CD4-positive, alpha-beta memory T cell (primary cell): ENCODE results near the gene SLC16A1. TPM values are rescaled to one million over a fixed set of nuclear protein-coding genes. Genes with fewer than 3 reads are reported as not detected.
A peak's percentile ranks its signal among the peaks of the same experiment; 100 is the strongest.

Experiments
- CTCF ChIA-PET: fragments of 350-600 bp; sonication (Branson Sonifier 250); formaldehyde crosslinking; loops from one replicate; lab custom pipeline; 2021; ENCODE audit warnings: inconsistent platforms; ENCODE audit not compliant: partially characterized antibody; lab: Charles Lee
- POLR2A ChIA-PET: fragments of 350-600 bp; sonication (Branson Sonifier 250); formaldehyde crosslinking; loops from one replicate; lab custom pipeline; 2021; ENCODE audit not compliant: partially characterized antibody; lab: Charles Lee
- DNase-seq, 5 donors: peaks; one replicate each; pipeline versions ENCODE4 v3.0.0 to v3.0.0-alpha.2; 2020 to 2022; ENCODE audit warnings: mixed read lengths in 1 of 5
- H3K27ac ChIP-seq: one replicate; pipeline ENCODE4 v1.7.0; 2013; ENCODE audit warnings: low read depth, low read length
- H3K27me3 ChIP-seq: 2 replicates; pipeline ENCODE4 v1.7.0; 2013; ENCODE audit warnings: mild to moderate bottlenecking, low read length, moderate library complexity; ENCODE audit not compliant: insufficient read depth
- H3K36me3 ChIP-seq: 2 replicates; pipeline ENCODE4 v1.7.0; 2013; ENCODE audit warnings: mild to moderate bottlenecking, low read length, moderate library complexity; ENCODE audit not compliant: insufficient read depth
- H3K4me1 ChIP-seq: 2 replicates; pipeline ENCODE4 v1.7.0; 2013; ENCODE audit warnings: mild to moderate bottlenecking, low read length, moderate library complexity; ENCODE audit not compliant: insufficient read depth
- H3K4me3 ChIP-seq, 2 donors: one replicate each; pipeline ENCODE4 v1.7.0; 2013; ENCODE audit warnings: low read length in 2 of 2, mild to moderate bottlenecking in 1 of 2
- H3K9me3 ChIP-seq, 2 donors: one replicate each; pipeline ENCODE4 v1.7.0; 2013; ENCODE audit warnings: low read length in 2 of 2, control low read depth in 1 of 2; ENCODE audit not compliant: control insufficient read depth in 1 of 2
- H3K27ac Mint-ChIP-seq, 7 donors: one replicate each; pipeline ENCODE4 v1.8.0; 2020 to 2021; ENCODE audit warnings: mixed read lengths in 7 of 7, mild to moderate bottlenecking in 6 of 7, inconsistent platforms in 3 of 7, moderate library complexity in 3 of 7
- H3K27me3 Mint-ChIP-seq, 2 donors: one replicate each; pipeline ENCODE4 v1.8.0; 2020 to 2021; ENCODE audit warnings: mixed read lengths in 2 of 2
- H3K36me3 Mint-ChIP-seq, 2 donors: one replicate each; pipeline ENCODE4 v1.8.0; 2020 to 2021; ENCODE audit warnings: mixed read lengths in 2 of 2, inconsistent platforms in 1 of 2, mild to moderate bottlenecking in 1 of 2
- H3K4me1 Mint-ChIP-seq, 4 donors: one replicate each; pipeline ENCODE4 v1.8.0; 2020 to 2021; ENCODE audit warnings: mixed read lengths in 4 of 4, mild to moderate bottlenecking in 1 of 4
- H3K4me3 Mint-ChIP-seq, 8 donors: one replicate each; pipeline ENCODE4 v1.8.0; 2020 to 2021; ENCODE audit warnings: mixed read lengths in 8 of 8, mild to moderate bottlenecking in 7 of 8, moderate library complexity in 6 of 8, inconsistent platforms in 3 of 8
- H3K9me3 Mint-ChIP-seq, 8 donors: one replicate each; pipeline ENCODE4 v1.8.0; 2020 to 2021; ENCODE audit warnings: mixed read lengths in 8 of 8, mild to moderate bottlenecking in 5 of 8, inconsistent platforms in 3 of 8, moderate library complexity in 1 of 8
- intact Hi-C: fragments of 100-400 bp; cut with micrococcal nuclease; formaldehyde crosslinking; loops from one replicate; pipeline ENCODE4 v1.15.1; 2023
- polyA plus RNA-seq, 2 donors: library from polyadenylated mRNA; unstranded; fragments of 300-500 nt; fragmentation: Illumina TruSeq; gene quantifications; one replicate each; pipeline ENCODE4 v1.2.3, GENCODE V29; 2021
- total RNA-seq, 2 experiments: library from RNA; stranded (reverse); gene quantifications; one replicate each; pipeline ENCODE4 v1.2.3, GENCODE V29; 2021

Gene SLC16A1
- total and polyA plus RNA-seq, 4 experiments from 2014 or later, result 9.7 to 14.8 (median 11.3) TPM

DNA sequence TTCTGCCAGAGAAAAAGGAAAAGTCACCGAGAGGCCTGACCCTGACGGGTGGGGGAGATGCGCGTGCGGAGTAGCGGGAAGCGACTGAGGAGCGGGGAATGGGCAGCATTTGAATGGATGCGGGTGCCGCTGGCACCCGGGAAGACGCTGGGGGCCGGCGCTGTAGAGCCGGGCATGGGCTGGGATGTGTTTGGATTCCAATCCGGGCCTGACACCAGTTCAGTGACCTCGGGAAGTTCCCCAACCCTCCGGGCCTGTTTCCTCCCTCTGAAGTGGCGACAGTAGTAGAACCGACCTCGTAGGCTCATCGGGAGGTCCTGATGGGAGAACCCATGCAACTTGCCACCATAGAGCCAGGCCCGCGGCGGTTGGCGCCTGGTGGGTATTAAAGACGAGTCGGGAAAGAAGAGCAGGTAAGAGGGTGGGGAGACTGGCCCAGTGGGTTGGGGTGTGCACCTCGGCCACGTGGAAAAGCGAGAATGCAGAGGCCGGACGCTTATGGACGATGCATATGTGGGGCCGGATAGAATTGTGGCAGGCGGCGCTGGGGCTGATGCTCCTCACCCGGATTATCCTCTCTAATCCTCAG lies 642 bp upstream of the SLC16A1 start:
- CTCF ChIA-PET, result interaction anchor here (1.0 to 3.1 kb wide), 5 partner anchors 9 to 241 kb away, joined by 3 to 22 read pairs (median 3); partner anchors contain the start of genes LRIG2 and PPM1J

DNA sequence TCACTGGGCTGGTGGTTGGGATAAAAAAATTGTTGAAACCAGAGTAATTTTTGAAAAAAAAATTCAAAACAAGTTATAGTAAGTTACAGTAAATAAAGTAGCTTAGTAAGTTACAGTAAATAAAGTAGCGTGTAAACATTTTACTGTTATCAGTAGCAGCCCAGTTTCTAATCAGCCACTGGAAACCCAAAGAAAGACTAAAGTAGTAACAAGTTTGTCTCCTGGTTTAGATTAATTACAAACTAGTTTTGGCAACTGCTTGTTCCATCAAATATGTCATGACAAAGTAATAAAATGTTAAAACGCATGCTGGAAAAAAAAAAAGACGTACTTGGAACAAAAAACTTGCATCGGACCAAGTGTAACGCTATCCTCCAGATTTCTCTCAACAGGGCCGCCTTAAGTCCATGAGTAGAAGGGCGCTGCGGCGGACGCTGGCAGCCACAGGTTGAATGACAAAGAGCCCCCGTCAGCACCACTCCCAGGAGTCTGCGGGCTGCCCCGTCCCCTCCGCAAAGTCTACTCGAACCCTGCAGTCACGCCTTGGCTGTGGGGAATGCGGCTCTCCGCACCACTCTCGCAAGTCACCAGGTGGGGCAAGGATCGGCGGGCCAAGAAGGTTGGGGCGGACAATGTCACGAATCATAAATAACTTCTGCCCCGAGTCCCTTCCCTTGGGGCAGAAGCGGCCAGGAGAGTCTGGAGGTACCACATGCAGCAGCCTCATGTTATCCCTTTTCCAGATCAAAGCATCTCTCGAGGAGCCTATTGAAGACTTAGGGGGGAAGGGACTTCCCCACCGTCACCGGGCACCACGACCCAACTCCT lies 837 bp downstream of the SLC16A1 start:
- H3K27me3 Mint-ChIP-seq, result no peaks in the 10 kb centered on the region
- H3K27ac ChIP-seq, result peak overlapping the region; percentile 80
- peak overlapping the region; percentile 76 to 99 (median 97) for H3K4me3 Mint-ChIP-seq
- peaks cover 33 to 69% (median 48%) of the 10 kb centered on the region in 4 donors for H3K4me1 Mint-ChIP-seq
- H3K9me3 Mint-ChIP-seq, result no peaks in the 10 kb centered on the region
- intact Hi-C loops, result loop anchor here (1.0 to 10.0 kb wide), 5 partner anchors 74 to 1557 kb away; partner anchors contain the start of genes CAPZA1, MAGI3, RSBN1 and ST7L
- H3K4me3 ChIP-seq, result peak overlapping the region; percentile 45 to 96
- peak; percentile 32 to 64 (median 43) for DNase-seq
- POLR2A ChIA-PET, result interaction anchor here (0.8 to 1.3 kb wide), 4 partner anchors 66 to 1556 kb away, joined by 3 to 10 read pairs (median 6); partner anchors contain the start of genes LRIG2, RSBN1 and TRIM33
- peaks cover 32% of the 10 kb centered on the region for H3K4me1 ChIP-seq
- CTCF ChIA-PET, result interaction anchor here (1.0 to 3.1 kb wide), 6 partner anchors 8 to 239 kb away, joined by 3 to 22 read pairs (median 9); partner anchors contain the start of genes LRIG2 and PPM1J
- H3K27ac Mint-ChIP-seq, result peak overlapping the region; percentile 68 to 98 (median 95)
- no peaks in the 10 kb centered on the region for H3K27me3 ChIP-seq
- peaks cover 4 to 12% of the 10 kb centered on the region in 2 donors for H3K36me3 Mint-ChIP-seq
- no peaks in the 10 kb centered on the region for H3K36me3 ChIP-seq
- H3K9me3 ChIP-seq, result no peaks in the 10 kb centered on the region

More for the DNA sequence above, 642 bp upstream of the SLC16A1 start:
- H3K9me3 Mint-ChIP-seq, result no peaks in the 10 kb centered on the region
- Histone ChIP-seq H3K4me3 (peak overlapping the region; percentile 59 to 96), H3K27me3 (no peaks in the 10 kb centered on the region), H3K36me3 (no peaks in the 10 kb centered on the region), H3K4me1 (peaks cover 34% of the 10 kb centered on the region), H3K27ac (peak overlapping the region; percentile 80), H3K9me3 (no peaks in the 10 kb centered on the region)
- peak in 2 of 5 donors; percentile 50 to 73 for DNase-seq
- POLR2A ChIA-PET, result interaction anchor here (0.7 to 2.7 kb wide), 9 partner anchors 10 to 1385 kb away, joined by 3 to 19 read pairs (median 6); partner anchors contain the start of genes HIPK1, LRIG2, PHTF1 and PPM1J
- intact Hi-C loops, result loop anchor here (1.0 to 10.0 kb wide), 6 partner anchors 116 to 1556 kb away; partner anchors contain the start of genes CAPZA1, LRIG2, MAGI3 and PPM1J
- no peaks in the 10 kb centered on the region for H3K27me3 Mint-ChIP-seq
- peaks cover 13 to 19% of the 10 kb centered on the region in 2 donors for H3K36me3 Mint-ChIP-seq
- peak overlapping the region; percentile 76 to 99 (median 97) for H3K4me3 Mint-ChIP-seq
- peaks cover 41 to 76% (median 54%) of the 10 kb centered on the region in 4 donors for H3K4me1 Mint-ChIP-seq
- H3K27ac Mint-ChIP-seq, result peak overlapping the region; percentile 68 to 98 (median 92)

GRCh38 chr1:112954017-112954650 lies 1.9 kb downstream of the SLC16A1 start:
- H3K27me3 ChIP-seq, result no peaks in the 10 kb centered on the region
- peak overlapping the region; percentile 76 to 99 (median 97) for H3K4me3 Mint-ChIP-seq
- peak overlapping the region in 3 of 7 donors; percentile 10 to 90 (median 68) for H3K27ac Mint-ChIP-seq
- peaks cover 25% of the 10 kb centered on the region for H3K4me1 ChIP-seq
- no peaks in the 10 kb centered on the region for H3K9me3 ChIP-seq
- ChIA-PET CTCF (interaction anchor here (2.5 to 2.9 kb wide), 2 partner anchors 119 to 238 kb away, joined by 9 to 19 read pairs; partner anchors contain the start of genes LRIG2 and PPM1J), POLR2A (no interaction called here)
- H3K4me1 Mint-ChIP-seq, result peaks cover 28 to 64% (median 43%) of the 10 kb centered on the region in 4 donors
- peaks cover 0 to 8% of the 10 kb centered on the region in 2 donors for H3K36me3 Mint-ChIP-seq
- H3K9me3 Mint-ChIP-seq, result no peaks in the 10 kb centered on the region
- DNase-seq, result no peak
- intact Hi-C loops, result loop anchor here (10.0 kb wide), 2 partner anchors 339 to 861 kb away; partner anchors contain the start of genes CAPZA1, RSBN1 and ST7L
- H3K27me3 Mint-ChIP-seq, result no peaks in the 10 kb centered on the region
- H3K36me3 ChIP-seq, result no peaks in the 10 kb centered on the region
- H3K4me3 ChIP-seq, result no peak overlapping the region
- H3K27ac ChIP-seq, result no peak overlapping the region

GRCh38 chr1:112950426-112950825 lies 5.6 kb downstream of the SLC16A1 start:
- no peak overlapping the region for H3K4me3 ChIP-seq
- H3K4me3 Mint-ChIP-seq, result no peak overlapping the region
- peaks cover 8% of the 10 kb centered on the region for H3K4me1 ChIP-seq
- peaks cover 17 to 31% (median 22%) of the 10 kb centered on the region in 4 donors for H3K4me1 Mint-ChIP-seq
- no peaks in the 10 kb centered on the region for H3K9me3 ChIP-seq
- intact Hi-C loops, result loop anchor here (10.0 kb wide), 2 partner anchors 336 to 864 kb away; partner anchors contain the start of genes CAPZA1, RSBN1 and ST7L
- H3K9me3 Mint-ChIP-seq, result no peaks in the 10 kb centered on the region
- no peak overlapping the region for H3K27ac Mint-ChIP-seq
- H3K27ac ChIP-seq, result no peak overlapping the region
- no peak for DNase-seq
- H3K36me3 Mint-ChIP-seq, result peaks cover 0 to 1% of the 10 kb centered on the region in 2 donors
- ChIA-PET POLR2A (interaction anchor here (1.2 kb wide), 1 partner anchor 13 kb away, joined by 3 read pairs; no protein-coding TSS in a partner anchor), CTCF (interaction anchor here (1.5 kb wide), 1 partner anchor 122 kb away, joined by 3 read pairs; no protein-coding TSS in a partner anchor)
- no peaks in the 10 kb centered on the region for H3K27me3 Mint-ChIP-seq
- H3K27me3 ChIP-seq, result no peaks in the 10 kb centered on the region
- H3K36me3 ChIP-seq, result no peaks in the 10 kb centered on the region

DNA sequence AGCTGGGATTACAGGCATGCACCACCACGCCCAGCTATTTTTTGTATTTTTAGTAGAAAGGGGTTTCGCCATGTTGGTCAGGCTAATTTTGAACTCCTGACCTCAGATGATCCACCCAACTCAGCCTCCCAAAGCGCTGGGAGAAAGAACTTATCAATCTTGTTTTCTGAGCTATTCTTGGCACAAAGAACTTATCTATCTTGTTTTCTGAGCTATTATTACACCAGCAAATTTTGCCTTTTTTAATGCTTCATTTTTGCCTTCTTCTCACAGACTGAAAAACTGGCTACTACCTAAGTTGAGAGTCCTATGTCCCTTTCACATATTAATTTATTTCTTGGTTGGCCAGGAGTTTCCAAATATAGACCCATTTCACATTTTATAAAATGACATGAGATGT lies 9.3 kb downstream of the SLC16A1 start:
- POLR2A ChIA-PET, result no interaction called here

DNA sequence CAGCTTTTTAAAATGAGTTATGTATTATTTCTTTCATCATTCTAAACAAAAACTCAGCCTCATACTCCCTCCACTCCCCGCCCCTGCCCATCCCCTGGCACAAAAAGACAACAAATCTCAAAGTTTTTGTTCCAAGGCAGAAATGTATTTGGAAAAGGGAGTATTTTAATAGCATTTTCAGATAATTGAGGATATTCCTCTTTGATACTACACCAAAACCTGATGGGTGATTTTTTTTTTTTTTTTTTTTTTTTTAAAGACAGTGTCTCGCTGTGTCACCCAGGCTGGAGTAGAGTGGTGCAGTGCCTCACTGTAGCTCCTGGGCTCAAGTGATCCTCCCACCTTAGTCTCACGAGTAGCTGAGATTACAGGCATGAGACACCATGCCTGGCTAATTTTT lies 16.2 kb downstream of the SLC16A1 start:
- Histone ChIP-seq H3K27ac (no peak overlapping the region), H3K4me1 (peaks cover 20% of the 10 kb centered on the region), H3K27me3 (no peaks in the 10 kb centered on the region), H3K9me3 (no peaks in the 10 kb centered on the region), H3K36me3 (no peaks in the 10 kb centered on the region), H3K4me3 (no peak overlapping the region)
- Mint-ChIP-seq H3K4me3 (no peak overlapping the region), H3K36me3 (no peaks in the 10 kb centered on the region), H3K4me1 (peaks cover 7 to 10% (median 10%) of the 10 kb centered on the region in 4 donors), H3K27ac (peak overlapping the region in 1 of 7 donors; percentile 24), H3K9me3 (no peaks in the 10 kb centered on the region), H3K27me3 (no peaks in the 10 kb centered on the region)
- POLR2A ChIA-PET, result no interaction called here
- CTCF ChIA-PET, result interaction anchor here (1.0 kb wide), 1 partner anchor 64 kb away, joined by 3 read pairs; no protein-coding TSS in a partner anchor
- DNase-seq, result no peak
- intact Hi-C loops, result no loop called here

More for the DNA sequence above, 9.3 kb downstream of the SLC16A1 start:
- Histone ChIP-seq H3K9me3 (no peaks in the 10 kb centered on the region), H3K36me3 (no peaks in the 10 kb centered on the region), H3K4me3 (no peak overlapping the region), H3K4me1 (no peaks in the 10 kb centered on the region), H3K27me3 (no peaks in the 10 kb centered on the region), H3K27ac (no peak overlapping the region)
- intact Hi-C loops, result no loop called here
- H3K4me1 Mint-ChIP-seq, result peaks cover 0 to 6% (median 3%) of the 10 kb centered on the region in 4 donors
- no peaks in the 10 kb centered on the region for H3K9me3 Mint-ChIP-seq
- CTCF ChIA-PET, result interaction anchor here (1.2 kb wide), 1 partner anchor 9 kb away, joined by 3 read pairs; the partner anchor contains the start of gene SLC16A1
- no peaks in the 10 kb centered on the region for H3K36me3 Mint-ChIP-seq
- no peak overlapping the region for H3K4me3 Mint-ChIP-seq
- no peak overlapping the region for H3K27ac Mint-ChIP-seq
- H3K27me3 Mint-ChIP-seq, result no peaks in the 10 kb centered on the region
- no peak for DNase-seq
